Fibroblast of skin of back (primary cell): ENCODE results near the gene TEX47. TPM values are rescaled to one million over a fixed set of nuclear protein-coding genes. Genes with fewer than 3 reads are reported as not detected.

ENCODE experiments used
- DNase-seq: peaks from one replicate; pipeline ENCODE4 v3.0.0-alpha.2; 2013
- polyA plus RNA-seq, 2 experiments: library from polyadenylated mRNA; unstranded; fragments of 120-200 nt; gene quantifications; one replicate each; pipeline ENCODE4 v1.2.1, GENCODE V29; 2013; ENCODE audit not compliant: insufficient read length in 2 of 2

TEX47 gene
- polyA plus RNA-seq (2013, experiment 1 of 2; ENCODE audit: insufficient read length), result not detected
- not detected for polyA plus RNA-seq (2013, experiment 2 of 2; ENCODE audit: insufficient read length)

DNA sequence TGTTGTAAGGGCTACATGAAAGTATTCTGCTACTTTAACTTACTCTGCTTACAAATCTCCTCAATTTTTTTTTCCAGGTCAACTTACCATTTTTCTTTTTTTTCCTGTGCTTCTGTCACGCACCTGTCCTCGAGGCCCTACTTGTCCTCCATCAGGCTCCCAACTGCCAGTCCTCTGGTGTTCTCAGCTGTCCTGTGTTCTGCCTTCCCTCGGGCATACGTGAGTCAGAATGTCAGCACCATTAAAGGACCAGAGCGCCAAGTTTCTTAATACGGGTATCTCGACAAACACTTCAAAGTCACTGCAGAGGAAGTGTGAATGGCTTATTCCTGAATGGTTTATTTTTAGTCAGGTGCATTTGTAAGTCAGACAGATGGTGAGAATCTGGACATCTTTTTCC, at the start of gene TEX47:
Gene TEX47, minus strand, starts transcription at position 185 of the 400 bp plus-strand sequence. CDS start 795 bp downstream, outside the sequence.
- no peak for DNase-seq

DNA sequence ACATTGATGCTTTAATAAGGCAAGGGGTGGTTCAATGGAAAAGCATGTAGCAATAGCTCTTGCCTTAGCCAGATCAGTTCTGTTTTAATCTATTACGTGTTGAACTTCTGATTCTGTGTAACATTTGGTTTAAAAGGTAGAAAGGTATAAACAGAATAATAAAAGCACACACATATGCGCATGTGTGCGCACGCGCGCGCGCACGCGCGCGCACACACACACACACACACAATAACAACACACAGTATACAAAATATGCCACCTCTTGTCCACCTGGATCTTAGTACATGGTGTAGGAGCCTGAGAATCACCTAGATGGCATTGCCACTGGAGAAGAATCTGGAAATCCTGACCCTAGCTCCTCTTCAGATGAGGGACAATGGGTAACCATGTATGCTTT, 49.6 kb upstream of the TEX47 start:
- DNase-seq, result no peak

DNA sequence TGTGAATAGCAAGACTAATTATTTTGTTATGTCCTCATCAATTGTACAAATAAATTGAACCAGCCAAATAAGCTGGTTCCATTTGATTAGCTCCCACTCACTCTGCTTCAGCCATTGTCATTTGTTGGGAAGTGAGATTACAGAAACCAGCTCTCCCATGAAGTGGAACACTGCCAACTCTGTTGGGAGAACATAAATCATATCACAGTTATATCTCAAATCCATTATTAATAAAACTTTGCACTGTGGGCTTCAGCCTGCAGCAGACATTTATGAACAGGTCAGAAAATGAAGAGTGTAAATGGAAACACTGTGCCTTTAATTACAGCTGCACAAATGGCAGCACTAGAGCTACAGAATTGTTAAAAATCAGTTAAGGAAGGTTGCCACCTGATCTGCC, 46.7 kb upstream of the TEX47 start:
- DNase-seq, result no peak

DNA sequence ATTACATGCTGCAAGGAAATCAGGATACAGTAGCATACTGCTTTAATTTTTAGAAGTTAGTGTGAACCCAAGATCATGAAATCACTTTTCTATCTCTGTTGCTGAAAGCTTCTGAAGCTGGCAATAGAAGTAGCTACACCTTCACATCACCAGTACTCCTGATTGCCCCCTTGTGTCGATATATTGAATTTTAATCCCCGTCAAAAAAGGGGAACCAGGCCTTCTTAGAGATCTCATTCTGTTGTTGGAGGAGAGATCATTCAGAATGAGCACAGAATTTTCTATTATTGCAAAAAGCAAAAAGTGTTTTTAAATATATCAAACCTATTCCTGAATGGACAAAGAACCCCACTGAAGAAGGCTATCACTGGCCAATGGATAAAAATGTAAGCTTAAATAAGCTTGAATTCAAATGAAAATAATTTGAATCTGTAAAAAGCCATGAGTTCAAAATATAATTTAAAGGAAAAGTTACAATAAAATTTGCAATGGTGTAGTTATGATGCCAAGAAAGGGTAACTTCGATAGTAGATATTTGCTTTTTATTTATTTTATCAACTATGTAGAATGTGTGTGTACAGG, 39.7 kb upstream of the TEX47 start:
- peak; percentile 27 for DNase-seq

DNA sequence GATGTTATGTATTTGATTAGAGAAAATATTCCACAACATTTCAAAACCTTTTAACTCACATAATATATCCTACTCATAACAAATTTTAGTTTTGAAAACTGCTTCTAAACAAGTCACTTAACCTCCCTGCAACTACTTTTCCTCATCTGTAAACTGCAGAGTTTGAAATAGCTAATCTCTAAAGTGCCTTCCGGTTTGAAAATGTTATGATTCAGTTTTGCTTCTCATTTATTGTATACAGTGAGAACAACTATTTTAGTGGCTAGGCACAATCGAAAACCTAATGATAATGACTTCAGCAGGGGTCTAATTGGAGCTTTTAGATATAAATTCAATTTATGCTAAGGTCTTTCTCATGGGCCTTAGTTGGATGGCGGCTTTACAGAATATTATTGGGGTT, 30.7 kb upstream of the TEX47 start:
- no peak for DNase-seq

DNA sequence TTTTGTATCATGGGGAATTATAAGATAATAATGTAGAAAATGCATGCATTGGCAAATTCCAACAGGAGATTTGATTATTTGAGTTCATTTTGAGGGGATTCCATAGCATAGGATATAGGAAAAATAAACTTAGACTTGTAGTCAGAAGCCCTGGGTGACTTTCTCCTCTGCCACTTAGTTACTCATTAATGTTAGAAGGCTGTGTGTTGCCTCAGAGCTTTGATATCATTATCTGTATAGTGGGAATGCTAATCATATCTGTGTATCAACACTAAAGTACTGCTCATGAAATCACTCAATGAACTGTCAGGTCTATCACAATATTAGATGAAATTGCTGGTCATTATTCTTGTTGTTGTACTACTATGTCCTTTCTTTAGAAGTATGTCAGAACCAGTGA, 23.0 kb upstream of the TEX47 start:
- DNase-seq, result no peak

DNA sequence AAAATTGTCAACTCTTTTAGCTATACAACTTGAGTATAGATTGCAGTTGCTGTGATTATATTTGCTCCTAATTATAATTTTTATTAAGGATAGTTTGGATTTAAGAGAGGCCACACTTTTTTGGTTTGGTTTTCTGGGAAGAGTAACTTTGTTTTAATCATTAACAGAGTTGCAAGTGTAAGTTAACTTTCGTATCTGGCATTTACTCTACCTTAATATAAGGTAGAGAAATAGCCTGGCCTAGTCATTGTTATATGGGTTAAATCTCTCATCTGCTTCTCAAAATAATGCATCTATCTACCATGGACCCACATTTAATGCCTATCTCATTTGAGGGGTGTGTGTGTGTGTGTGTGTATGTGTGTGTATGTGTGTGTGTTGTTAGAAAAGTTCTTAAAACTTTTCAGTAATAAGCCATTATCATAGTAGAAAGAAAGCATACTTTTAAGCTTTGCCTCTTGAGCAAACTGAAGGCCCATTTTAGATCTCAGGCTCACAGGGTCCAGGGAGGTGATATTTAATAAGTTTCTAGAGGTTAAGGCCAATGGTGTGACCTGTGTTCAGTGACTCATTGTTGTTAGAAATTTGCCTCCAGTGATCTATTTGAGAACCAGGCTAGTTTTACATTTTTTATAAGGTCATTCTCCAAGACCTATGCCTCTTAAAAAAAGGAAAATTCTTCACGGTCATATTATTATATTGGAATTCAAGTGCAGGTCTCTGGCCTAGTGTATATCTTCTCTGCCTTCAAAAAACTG, 10.9 kb upstream of the TEX47 start:
- DNase-seq, result no peak

DNA sequence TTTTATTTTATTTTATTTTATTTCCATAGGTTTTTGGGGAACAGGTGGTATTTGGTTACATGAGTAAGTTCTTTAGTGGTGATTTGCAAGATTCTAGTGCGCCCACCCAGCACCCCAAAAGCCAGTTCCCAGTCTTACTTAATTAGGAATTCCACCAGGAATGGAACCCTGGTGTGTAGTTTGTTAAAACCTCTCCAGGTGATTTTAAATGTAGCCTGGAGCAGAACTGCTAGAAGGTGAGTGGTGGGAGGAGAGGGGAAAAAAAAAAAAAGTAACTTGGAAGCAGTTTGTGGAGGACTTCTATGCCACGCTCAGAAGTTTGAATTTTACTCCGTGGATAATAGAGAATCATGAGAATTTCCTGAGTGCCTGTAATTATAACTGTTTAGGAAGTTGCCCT, 5.5 kb upstream of the TEX47 start:
- no peak for DNase-seq

DNA sequence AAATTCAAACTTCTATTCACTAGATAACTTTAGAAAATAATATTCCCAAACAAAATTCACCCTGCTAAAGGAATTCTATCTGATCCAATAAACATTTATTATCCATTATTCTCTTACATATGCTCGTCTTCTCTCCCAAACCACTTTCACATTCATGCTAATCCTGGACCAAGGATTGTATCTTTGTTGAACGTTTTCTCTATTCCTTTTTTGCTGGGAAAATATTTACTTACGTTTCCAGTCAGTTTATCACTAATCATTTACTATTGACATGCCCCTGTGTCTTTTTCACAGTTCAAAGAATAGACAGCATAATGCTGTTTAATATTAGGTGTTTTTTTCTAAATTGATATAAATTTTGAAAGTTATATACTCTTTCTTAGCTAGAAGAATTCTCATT, 3.2 kb downstream of the TEX47 start:
- no peak for DNase-seq

DNA sequence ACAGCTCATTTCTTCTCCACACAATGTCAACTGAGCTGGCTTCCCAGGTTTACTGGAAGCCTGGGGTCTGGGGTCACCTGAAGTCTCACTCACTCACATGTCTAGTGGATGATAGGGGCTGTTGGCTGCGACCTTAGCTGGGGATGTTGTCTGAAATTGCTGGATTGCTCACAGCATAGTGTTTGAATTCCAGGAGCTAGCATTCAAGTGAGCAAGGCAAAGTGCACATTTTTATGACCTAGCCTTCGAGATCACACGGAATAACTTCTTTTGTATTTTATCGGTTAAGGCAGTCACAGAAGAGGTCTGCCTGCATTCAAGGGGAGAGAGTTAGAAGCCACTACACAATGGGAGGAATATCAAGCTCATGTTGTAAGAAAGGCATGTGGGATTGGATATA, 3.6 kb downstream of the TEX47 start:
- DNase-seq, result no peak

DNA sequence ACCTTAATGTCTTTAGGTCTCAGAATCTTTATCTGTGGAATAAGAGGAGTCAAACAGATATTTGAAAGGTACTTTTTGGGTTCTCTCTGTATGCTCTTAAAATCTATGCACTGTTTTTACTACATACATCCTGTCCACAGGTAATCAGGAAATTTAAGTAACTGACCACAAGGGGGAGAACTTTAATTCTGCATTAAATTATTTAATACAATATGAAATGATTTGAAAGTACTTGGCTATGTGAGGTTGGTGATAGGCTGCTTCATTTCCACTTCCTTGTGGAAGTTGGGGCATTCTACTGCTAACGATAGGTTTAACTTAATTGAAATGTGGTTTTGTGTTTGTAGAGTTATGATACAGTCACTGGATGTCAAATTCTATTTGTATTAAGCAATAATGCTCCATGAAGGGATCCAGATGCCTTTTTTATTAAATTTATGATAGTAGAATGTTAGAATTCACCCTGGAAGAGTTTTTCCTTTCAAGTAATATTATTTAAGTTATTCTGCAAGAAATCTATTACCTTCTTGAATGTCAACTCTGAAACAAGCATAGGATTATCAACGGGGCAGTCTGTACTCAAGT, 6.0 kb downstream of the TEX47 start:
- DNase-seq, result peak; percentile 21

DNA sequence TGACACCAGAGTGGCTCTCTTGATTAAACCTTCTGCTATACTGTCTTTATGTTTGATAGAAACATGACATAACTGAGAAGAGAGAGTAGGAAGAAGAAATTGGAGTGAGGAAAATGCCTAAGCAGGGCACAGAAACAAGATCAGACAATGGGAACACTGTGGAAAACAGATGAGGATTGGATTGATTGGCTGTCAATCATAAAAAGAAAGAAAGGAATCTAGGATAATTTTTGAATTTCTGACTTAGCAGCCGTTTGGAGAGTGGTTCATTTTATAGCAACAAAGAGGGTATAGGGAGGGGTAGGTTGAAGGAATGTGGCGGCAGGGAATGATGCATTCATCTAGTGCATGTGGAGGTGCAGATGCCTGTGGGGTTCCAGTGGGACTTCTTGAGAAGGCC, 7.8 kb downstream of the TEX47 start:
- DNase-seq, result no peak

DNA sequence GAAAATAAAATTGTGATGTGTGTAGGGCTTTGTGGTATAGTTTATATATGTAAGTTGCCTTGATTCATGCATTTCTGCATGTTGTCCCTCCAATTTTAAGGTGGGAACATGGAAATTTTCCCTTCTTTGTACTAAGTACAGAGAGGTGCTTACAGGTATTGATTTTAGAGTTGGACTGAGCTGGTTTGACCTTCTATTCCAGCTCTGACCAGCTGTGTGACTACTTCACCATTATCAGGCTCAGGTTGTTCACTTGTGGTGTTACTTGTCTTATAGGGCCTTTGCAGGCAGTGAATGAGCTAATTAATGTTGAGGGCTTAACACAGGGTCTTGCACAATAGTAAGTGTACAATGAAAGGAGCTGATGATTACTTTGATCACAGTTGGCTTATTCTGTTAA, 19.7 kb downstream of the TEX47 start:
- DNase-seq, result no peak

DNA sequence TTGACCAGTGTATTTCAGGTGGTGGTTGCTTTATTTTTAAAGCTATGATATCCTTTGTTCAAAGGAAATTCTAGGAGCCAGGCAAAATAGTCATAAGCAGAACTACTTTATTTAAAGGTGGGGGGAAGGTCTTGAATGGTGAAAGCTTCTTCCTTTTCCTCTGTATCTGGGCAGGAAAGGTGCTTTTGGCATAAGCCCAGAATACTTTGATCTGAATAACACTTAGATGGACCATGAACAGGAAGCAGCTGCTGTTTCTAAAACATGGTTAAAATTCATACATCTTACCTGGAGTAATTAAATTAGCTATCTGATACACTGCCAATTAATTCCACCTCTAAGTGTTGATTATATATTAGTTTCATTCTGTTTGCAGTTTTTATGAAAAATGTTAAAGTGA, 22.8 kb downstream of the TEX47 start:
- DNase-seq, result no peak

DNA sequence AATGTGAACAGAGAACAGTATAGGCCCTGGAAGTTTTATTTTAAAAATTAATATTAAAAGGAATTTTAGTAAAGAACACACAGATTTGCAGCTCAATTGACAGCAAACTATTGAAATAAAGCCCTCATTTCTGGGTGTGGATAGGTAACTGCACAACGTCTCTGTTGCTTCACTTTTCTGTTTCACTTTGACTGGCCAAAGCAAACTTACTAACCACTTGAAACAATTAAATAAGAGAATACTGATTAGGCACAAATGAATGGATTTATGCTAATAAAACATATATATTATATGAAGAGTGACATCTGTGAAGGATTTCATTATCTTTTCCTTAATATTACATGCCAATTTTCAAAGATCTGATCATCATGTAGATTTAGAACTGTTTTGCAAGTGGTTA, 24.1 kb downstream of the TEX47 start:
- DNase-seq, result no peak

DNA sequence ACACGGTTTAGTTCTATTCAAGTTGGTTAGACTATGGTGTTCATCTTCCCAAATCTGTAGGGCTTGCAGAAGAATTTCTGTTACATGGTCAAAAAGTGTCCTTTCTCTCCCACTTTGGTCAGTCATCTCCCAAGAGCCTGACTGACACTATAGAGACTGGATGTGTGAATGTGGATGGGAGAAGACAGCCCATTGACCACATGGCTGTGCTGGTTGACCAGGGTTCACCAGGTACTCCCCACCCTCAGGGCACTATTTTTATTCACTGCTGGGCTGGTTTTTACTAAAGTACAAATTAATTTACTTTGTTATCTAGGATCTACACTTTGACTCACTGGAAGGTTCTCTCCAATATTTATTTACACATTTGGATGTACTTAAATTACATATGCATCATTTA, 33.8 kb downstream of the TEX47 start:
- DNase-seq, result no peak

DNA sequence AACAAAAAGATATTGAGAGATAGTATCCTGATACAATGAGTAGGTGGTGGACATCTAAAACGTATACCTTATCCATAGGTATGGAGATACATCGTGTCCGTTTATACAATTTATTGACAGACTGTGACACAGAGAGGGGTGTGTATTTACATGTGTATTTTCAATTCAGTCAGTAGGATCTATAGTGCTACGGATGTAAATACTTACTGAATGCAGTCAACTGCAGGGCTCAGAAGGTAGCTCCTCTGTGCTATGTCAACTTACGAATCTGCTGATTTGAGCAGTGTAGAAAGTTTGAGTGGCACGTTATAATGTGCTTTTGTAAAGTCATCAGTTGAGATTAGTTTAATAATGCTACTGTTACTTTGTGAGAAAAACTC, 35.4 kb downstream of the TEX47 start:
- DNase-seq, result no peak

DNA sequence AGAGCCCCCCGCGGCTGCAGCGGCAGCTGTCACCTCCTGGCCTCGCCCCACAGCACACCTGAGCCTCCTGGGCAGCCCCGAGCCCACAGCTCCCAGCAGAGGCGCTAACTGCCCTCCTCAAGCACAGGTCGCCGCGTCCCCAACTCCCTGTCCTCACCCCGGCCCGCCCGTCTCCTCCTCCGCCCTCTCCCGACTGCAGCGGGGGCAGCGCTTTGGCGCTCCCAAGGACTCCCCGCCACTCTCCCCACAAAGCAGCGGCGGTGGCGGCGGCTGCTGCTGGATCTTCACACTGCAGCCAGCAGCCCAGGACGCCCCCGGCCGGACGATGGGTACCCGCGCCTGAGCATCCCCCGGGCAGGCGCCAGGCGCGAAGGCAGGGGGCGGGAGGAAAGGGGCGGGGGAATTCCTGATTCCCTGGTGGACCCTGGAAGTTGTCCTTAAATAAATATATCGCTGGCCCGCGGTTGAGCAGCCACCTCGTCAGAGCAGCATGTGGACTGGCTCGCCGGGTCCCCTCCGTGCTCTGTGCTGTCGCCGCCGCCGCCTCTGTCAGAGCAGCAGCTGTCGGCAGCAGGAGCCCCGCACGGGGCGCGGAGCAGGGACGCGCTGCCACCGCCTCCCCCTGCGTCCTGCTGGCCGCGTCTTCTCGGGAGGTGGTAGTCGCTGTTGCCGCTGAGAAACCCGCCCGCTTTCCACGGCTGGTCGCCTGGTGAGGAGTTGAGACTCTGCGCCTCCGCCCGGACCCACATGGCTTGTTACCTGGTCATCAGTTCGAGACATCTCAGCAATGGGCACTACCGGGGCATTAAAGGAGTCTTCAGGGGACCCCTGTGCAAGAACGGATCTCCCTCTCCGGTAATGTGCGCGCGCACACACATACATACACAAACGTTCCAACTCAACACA, 36.1 kb downstream of the TEX47 start, which contains the start of gene ZNF804B:
Gene ZNF804B, plus strand, starts transcription at position 471 of the 906 bp plus-strand sequence. Its CDS starts 277 bp downstream, at position 748.
- peak; percentile 3 for DNase-seq

DNA sequence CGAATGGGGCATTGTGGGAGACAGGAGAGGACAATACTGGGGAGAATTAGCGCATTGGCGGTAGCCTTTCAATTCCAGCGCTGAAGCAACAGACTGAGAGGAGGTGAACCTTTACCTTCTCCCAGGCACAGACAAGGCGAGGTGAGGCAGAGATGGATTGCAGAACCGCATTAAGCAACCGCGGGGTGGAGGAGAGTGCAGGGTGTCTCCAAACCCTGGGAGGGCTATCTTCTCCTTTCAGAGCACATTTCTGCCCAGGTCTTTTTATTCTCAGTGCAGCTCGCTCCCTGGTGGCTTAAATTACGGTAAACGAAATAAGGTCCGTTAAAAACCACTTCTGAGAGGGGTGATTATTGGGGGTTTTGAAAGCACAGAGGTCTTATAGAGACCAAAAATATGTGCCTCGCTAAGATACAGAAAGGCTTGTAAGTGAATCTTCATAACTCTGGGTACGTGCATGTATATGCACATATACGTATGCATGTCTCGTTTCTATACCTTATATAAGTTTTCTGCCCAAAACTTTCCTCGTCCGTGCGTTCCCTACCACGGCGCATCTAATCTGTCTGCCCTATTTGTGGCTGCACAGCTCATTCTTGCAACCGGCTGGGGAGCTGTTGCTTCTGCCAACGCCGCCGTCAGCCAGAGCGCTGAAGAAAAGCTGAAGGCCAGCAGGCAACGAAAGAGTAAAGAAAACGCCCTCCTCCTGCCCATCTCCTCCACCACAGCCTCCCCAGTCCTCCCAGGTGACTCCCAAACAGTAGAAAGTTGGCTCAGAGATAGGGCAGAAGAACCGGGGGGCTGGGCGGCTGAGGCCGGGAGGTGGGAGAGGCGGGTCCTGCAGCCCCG, 36.9 kb downstream of the TEX47 start:
- DNase-seq, result peak; percentile 36

DNA sequence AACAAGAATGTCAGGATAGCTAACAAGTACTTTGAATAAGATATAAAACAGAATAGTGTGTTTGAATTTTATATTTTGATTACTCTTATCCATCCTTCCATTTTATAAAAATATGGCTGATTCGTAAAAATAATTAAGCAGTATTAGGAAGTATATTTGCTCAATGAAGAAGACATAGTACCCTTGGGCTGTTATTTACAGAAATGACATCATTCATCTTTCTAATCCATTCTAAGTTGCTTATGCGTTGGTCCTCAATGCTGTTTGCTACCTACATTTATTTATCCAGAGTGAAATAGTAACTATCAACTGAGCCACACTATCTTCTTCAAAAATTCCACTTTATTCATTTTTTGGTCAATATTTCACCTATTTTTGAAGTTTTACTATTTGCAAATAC, 38.2 kb downstream of the TEX47 start:
- DNase-seq, result no peak

DNA sequence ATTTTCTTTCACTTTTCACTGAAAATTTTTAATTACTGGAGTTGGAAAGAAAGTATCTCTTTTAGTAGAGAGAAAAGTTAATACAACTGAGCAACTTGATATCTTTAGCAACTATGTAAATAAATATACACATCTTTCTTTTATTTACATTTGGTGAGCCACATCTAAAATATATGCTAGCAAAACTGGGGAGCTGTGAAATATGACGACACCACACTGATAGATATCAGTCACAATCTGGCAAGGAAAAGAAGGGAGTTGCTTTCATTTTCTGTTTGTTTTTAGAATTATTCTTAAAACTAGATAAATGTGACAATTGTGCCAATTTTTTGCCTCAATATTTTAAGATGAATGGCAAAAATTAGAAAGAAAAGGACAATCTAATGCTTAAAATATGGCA, 38.7 kb downstream of the TEX47 start:
- no peak for DNase-seq

DNA sequence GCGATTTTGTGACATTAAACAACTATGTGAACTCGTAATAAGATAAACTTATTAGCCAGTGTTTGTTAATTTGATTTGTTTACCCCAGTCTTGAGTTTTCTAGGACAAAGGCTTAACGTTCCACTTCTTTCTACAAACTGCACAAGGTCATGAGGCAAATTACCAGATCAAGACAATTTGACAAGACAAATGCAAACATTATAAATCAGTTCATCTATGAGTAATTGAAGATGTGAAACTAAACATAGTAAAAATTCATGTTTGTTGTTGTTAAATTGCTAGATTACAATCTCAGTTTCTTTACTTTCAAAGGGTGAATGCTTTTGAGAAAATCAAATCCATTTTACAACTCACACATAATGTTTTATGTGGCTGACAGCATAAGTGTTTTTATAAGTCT, 49.4 kb downstream of the TEX47 start:
- no peak for DNase-seq
